Measurements from ENCODE around the gene UBC.

DNA sequence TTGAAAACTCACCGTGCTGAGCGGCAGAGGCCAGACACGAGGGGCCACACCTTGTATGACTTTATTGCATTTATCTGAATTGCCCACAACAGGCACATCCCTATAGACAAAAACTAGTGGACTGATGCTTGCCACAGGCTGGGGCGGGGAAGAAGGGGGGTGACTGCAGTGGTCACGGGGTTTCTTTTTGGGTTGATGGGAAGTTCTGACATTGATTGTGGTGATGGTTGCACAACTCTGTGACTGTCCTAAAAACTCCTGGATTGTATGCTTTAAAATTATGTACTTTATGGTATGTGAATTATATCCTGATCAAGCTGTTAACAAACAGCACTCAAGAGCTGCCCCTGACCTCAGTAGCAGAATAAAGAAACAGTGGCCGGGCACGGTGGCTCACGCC lies 48.8 kb upstream of the UBC start:
- no peak for TF ChIP-seq POLR2AphosphoS5 (IDR thresholded peaks at IDR 0.05; ENCODE audit: low read depth, low read length)
- TF ChIP-seq TAF1 (IDR thresholded peaks at IDR 0.05; ENCODE audit: borderline replicate concordance, insufficient read depth, low read length) = no peak
- no peak for TF ChIP-seq FOXP2 (optimal IDR thresholded peaks at IDR 0.05; ENCODE audit: borderline replicate concordance, extremely low read depth, extremely low read length, insufficient read depth)
- TF ChIP-seq SIN3A (IDR thresholded peaks at IDR 0.05; ENCODE audit: borderline replicate concordance, insufficient read depth, low read length) = no peak
- TF ChIP-seq REST (IDR thresholded peaks at IDR 0.05; ENCODE audit: insufficient read depth in 1 of 2, low read depth in 2 of 2, low read length in 2 of 2) = no peak

Measured in PFSK-1 (cell line).